SK-N-DZ (cell line): Measurements from ENCODE around the gene NOP10.
"Not testable (repeated sequence)": the region's sequence is repeated elsewhere in the genome, so short reads cannot be mapped to it uniquely, and the experiment has no call there.

Experiments
- DNase-seq: peaks from one replicate; pipeline ENCODE4 v3.0.0-alpha.2; 2015; ENCODE audit warnings: low spot score

Gene NOP10

GRCh38 chr15:34358948-34359347 is 16.0 kb upstream of the NOP10 start:
- DNase-seq = no peak

GRCh38 chr15:34358367-34358766 is 15.4 kb upstream of the NOP10 start:
- no peak for DNase-seq

GRCh38 chr15:34357653-34358052 is 14.7 kb upstream of the NOP10 start:
- no peak for DNase-seq

GRCh38 chr15:34355241-34355640 is 12.3 kb upstream of the NOP10 start:
- DNase-seq = no peak

- DNase-seq = no peak
Measured at GRCh38 chr15:34354286-34354685, 11.3 kb upstream of the NOP10 start.

GRCh38 chr15:34353627-34354026 is 10.7 kb upstream of the NOP10 start:
- DNase-seq = no peak

- not testable (repeated sequence) for DNase-seq
Measured at GRCh38 chr15:34352996-34353395, 10.1 kb upstream of the NOP10 start.

- DNase-seq = no peak
Measured at GRCh38 chr15:34349769-34350168, 6.8 kb upstream of the NOP10 start.

GRCh38 chr15:34348735-34349300 is 5.9 kb upstream of the NOP10 start:
- no peak for DNase-seq

GRCh38 chr15:34347951-34348638 is 5.2 kb upstream of the NOP10 start:
- DNase-seq = no peak

GRCh38 chr15:34342213-34342736 is 661 bp downstream of the NOP10 start:
- DNase-seq = not testable (repeated sequence)

GRCh38 chr15:34341381-34342212 is 1.3 kb downstream of the NOP10 start:
- no peak for DNase-seq

GRCh38 chr15:34339946-34340345 is 3.0 kb downstream of the NOP10 start:
- DNase-seq = no peak

GRCh38 chr15:34338347-34338746 is 4.6 kb downstream of the NOP10 start:
- DNase-seq = no peak

- peak; percentile 90 for DNase-seq
Measured at GRCh38 chr15:34337557-34338306, 5.2 kb downstream of the NOP10 start, which contains the start of gene SLC12A6. SLC12A6 (minus strand) TSS chr15:34337781; CDS start chr15:34336680, 1,101 bp downstream.

GRCh38 chr15:34336991-34337556 is 5.9 kb downstream of the NOP10 start:
- no peak for DNase-seq

- DNase-seq = no peak
Measured at GRCh38 chr15:34336231-34336990, 6.5 kb downstream of the NOP10 start.

- no peak for DNase-seq
Measured at GRCh38 chr15:34335176-34336032, 7.5 kb downstream of the NOP10 start.

- no peak for DNase-seq
Measured at GRCh38 chr15:34334672-34335071, 8.3 kb downstream of the NOP10 start.
